GM10266 (cell line): Measurements from ENCODE around the gene CACNA1C.

Experiments used
- DNase-seq: peaks from one replicate; pipeline ENCODE4 v3.0.0; 2012; ENCODE audit errors: extremely low spot score
- TF ChIP-seq, protein P1 (sequence below): IDR thresholded peaks from 2 replicates; pipeline ENCODE4 v1.5.1; 2012; ENCODE audit warnings: mild to moderate bottlenecking, low read depth; ENCODE audit not compliant: control insufficient read depth, insufficient read depth; ENCODE audit errors: missing control alignments

The CACNA1C gene

GRCh38 chr12:2268471-2269286, 215.9 kb downstream of the CACNA1C start:
- no peak for DNase-seq
- TF ChIP-seq, protein P1, sequence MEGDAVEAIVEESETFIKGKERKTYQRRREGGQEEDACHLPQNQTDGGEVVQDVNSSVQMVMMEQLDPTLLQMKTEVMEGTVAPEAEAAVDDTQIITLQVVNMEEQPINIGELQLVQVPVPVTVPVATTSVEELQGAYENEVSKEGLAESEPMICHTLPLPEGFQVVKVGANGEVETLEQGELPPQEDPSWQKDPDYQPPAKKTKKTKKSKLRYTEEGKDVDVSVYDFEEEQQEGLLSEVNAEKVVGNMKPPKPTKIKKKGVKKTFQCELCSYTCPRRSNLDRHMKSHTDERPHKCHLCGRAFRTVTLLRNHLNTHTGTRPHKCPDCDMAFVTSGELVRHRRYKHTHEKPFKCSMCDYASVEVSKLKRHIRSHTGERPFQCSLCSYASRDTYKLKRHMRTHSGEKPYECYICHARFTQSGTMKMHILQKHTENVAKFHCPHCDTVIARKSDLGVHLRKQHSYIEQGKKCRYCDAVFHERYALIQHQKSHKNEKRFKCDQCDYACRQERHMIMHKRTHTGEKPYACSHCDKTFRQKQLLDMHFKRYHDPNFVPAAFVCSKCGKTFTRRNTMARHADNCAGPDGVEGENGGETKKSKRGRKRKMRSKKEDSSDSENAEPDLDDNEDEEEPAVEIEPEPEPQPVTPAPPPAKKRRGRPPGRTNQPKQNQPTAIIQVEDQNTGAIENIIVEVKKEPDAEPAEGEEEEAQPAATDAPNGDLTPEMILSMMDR: no peak

GRCh38 chr12:2270846-2271245, 218.1 kb downstream of the CACNA1C start:
- TF ChIP-seq, protein P1: no peak
- DNase-seq: no peak

DNA sequence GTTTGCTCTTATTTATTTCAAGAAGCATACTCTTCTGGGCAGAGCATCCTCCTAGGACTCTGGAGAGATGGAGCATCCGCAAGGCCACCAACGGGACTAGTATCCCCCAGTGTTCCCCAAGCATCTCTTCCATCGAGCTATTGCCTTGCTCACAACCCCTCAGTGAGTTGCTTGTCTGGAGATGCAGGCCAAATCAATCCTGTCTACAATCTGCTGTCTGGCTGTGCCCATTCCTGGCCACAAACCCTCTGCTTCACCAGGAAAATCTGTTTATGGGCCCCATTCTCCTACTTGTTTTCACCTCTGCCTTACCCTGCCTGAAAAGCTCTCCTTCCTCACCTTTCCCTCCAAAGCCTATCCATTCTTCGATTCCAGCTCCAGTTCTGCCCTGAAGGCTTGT, 219.2 kb downstream of the CACNA1C start:
- DNase-seq: no peak
- TF ChIP-seq, protein P1: no peak

DNA sequence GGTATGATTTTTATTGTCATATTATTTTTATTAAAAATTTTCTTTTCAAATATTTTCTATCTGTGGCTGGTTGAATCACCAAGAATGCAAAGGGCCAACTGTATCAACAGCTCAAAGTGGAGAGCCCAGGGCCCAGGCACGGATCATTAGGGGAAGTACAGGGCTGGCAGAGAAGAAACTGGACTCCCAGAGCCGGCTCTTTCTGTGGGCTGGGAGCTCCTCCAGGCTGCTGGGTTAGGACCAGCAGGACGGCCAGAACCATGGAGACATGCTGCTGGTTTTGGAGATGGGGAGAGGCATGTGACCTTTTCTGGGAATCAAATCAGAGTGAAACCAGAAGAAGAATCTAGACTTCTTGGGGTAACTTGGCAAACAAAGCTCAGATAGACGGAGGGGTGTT, 220.5 kb downstream of the CACNA1C start:
- TF ChIP-seq, protein P1: no peak
- DNase-seq: no peak

DNA sequence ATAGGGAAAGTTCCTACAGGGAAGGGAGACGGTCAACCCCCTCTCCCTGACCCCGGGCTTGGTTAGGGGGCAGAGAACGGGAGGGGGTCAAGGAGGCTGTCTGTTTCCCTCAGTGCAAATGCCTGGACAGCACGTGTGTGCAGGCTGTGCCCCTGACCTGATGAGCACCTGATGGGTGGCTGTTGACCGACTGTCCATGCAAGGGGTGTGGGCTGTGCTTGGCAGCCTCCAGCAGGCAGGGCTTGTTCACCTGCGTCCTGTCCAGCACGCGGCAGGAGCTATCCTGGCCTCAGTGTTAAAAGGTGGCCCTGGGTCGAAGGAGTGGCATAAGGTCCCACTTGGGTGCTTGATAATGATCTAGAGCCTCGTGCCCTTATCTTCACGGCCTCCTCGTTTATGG, 221.0 kb downstream of the CACNA1C start:
- no peak for DNase-seq
- TF ChIP-seq, protein P1: no peak

DNA sequence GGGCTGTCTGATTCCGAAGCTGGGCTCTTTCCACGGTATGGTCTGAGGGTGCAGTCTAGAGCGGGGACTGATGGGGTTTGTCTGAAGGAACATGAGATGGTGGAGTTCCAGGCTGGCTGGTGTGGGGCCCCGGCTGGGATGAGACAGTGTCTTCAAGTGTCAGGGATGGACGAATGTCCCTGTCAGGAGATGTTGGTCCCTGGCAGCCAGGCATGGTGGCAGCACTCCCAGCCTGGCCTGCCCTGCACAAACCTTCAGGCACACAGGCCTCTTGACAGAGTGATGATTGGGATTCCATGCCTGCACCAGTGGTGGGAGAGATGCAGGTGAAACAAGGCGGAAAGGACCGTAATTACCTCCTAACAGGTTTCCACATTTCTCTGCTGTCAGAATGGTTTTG, 221.9 kb downstream of the CACNA1C start:
- DNase-seq: no peak
- TF ChIP-seq, protein P1: no peak

GRCh38 chr12:2276288-2277033, 223.7 kb downstream of the CACNA1C start:
- TF ChIP-seq, protein P1: no peak
- DNase-seq: no peak
